ENCODE results near the gene SLC2A9.

SLC2A9 gene

GRCh38 chr4:9989918-9990635, 31.2 kb downstream of the SLC2A9 start:
- TF ChIP-seq EZH2phosphoT487 (conservative IDR thresholded peaks at IDR 0.05; ENCODE audit: low read length) (no peak), CTCF (IDR thresholded peaks at IDR 0.05; ENCODE audit: insufficient read depth, low read length, poor library complexity, severe bottlenecking) (no peak)
- H3K36me3 ChIP-seq (ENCODE audit: low read length): no peaks in the 10 kb centered on the region
- H3K4me2 ChIP-seq (ENCODE audit: low read depth, low read length, poor library complexity, severe bottlenecking): no peak overlapping the region
- no peak overlapping the region for H3K27ac ChIP-seq (ENCODE audit: low read depth, low read length)
- H2AFZ ChIP-seq (ENCODE audit: low read depth, low read length, severe bottlenecking): no peak overlapping the region
- H4K20me1 ChIP-seq (ENCODE audit: low read depth, low read length): no peaks in the 10 kb centered on the region
- no peaks in the 10 kb centered on the region for H3K27me3 ChIP-seq (ENCODE audit: low read length)
- no peak overlapping the region for H3K4me3 ChIP-seq (ENCODE audit: insufficient read depth, low read length, poor library complexity, severe bottlenecking)
- H3K9me3 ChIP-seq (ENCODE audit: insufficient read depth, low read length): no peaks in the 10 kb centered on the region
- no peaks in the 10 kb centered on the region for H3K9me2 ChIP-seq (replicated peaks; ENCODE audit: insufficient read depth, low read length)
- H3K9ac ChIP-seq (ENCODE audit: low read length): no peak overlapping the region
- H3F3A ChIP-seq (ENCODE audit: insufficient read depth): no peaks in the 10 kb centered on the region
- H3K79me2 ChIP-seq (ENCODE audit: insufficient read depth, low read length): no peaks in the 10 kb centered on the region

- no peak overlapping the region for H3K4me2 ChIP-seq (ENCODE audit: low read depth, low read length, poor library complexity, severe bottlenecking)
- no peaks in the 10 kb centered on the region for H3K9me3 ChIP-seq (ENCODE audit: insufficient read depth, low read length)
- H3K9ac ChIP-seq (ENCODE audit: low read length): no peak overlapping the region
- no peak overlapping the region for H3K4me3 ChIP-seq (ENCODE audit: insufficient read depth, low read length, poor library complexity, severe bottlenecking)
- H4K20me1 ChIP-seq (ENCODE audit: low read depth, low read length): no peaks in the 10 kb centered on the region
- TF ChIP-seq CTCF (IDR thresholded peaks at IDR 0.05; ENCODE audit: insufficient read depth, low read length, poor library complexity, severe bottlenecking) (no peak), EZH2phosphoT487 (conservative IDR thresholded peaks at IDR 0.05; ENCODE audit: low read length) (no peak)
- H3K9me2 ChIP-seq (replicated peaks; ENCODE audit: insufficient read depth, low read length): no peaks in the 10 kb centered on the region
- no peaks in the 10 kb centered on the region for H3K79me2 ChIP-seq (ENCODE audit: insufficient read depth, low read length)
- H3K36me3 ChIP-seq (ENCODE audit: low read length): no peaks in the 10 kb centered on the region
- H3F3A ChIP-seq (ENCODE audit: insufficient read depth): no peaks in the 10 kb centered on the region
- no peak overlapping the region for H2AFZ ChIP-seq (ENCODE audit: low read depth, low read length, severe bottlenecking)
- no peak overlapping the region for H3K27ac ChIP-seq (ENCODE audit: low read depth, low read length)
- no peaks in the 10 kb centered on the region for H3K27me3 ChIP-seq (ENCODE audit: low read length)
These were observed 32.4 kb downstream of the SLC2A9 start for GRCh38 chr4:9988933-9989332.

GRCh38 chr4:9988363-9988749, 32.9 kb downstream of the SLC2A9 start:
- Histone ChIP-seq H3K79me2 (ENCODE audit: insufficient read depth, low read length) (no peaks in the 10 kb centered on the region), H3K9me3 (ENCODE audit: insufficient read depth, low read length) (no peaks in the 10 kb centered on the region), H3K36me3 (ENCODE audit: low read length) (no peaks in the 10 kb centered on the region), H3K4me3 (ENCODE audit: insufficient read depth, low read length, poor library complexity, severe bottlenecking) (no peak overlapping the region), H3K27me3 (ENCODE audit: low read length) (no peaks in the 10 kb centered on the region), H3K27ac (ENCODE audit: low read depth, low read length) (no peak overlapping the region), H3K4me2 (ENCODE audit: low read depth, low read length, poor library complexity, severe bottlenecking) (no peak overlapping the region), H4K20me1 (ENCODE audit: low read depth, low read length) (no peaks in the 10 kb centered on the region), H3F3A (ENCODE audit: insufficient read depth) (no peaks in the 10 kb centered on the region), H2AFZ (ENCODE audit: low read depth, low read length, severe bottlenecking) (no peak overlapping the region), H3K9ac (ENCODE audit: low read length) (no peak overlapping the region), H3K9me2 (replicated peaks; ENCODE audit: insufficient read depth, low read length) (no peaks in the 10 kb centered on the region)
- TF ChIP-seq EZH2phosphoT487 (conservative IDR thresholded peaks at IDR 0.05; ENCODE audit: low read length) (no peak), CTCF (IDR thresholded peaks at IDR 0.05; ENCODE audit: insufficient read depth, low read length, poor library complexity, severe bottlenecking) (no peak)

All from SU-DHL-6 (cell line).